Smooth muscle cell of the brain vasculature (primary cell): ENCODE measurements around the gene ERVH48-1.
"Not testable (repeated sequence)": the region's sequence is repeated elsewhere in the genome, so short reads cannot be mapped to it uniquely, and the experiment has no call there.

ENCODE experiments used
- DNase-seq: peaks from one replicate; pipeline ENCODE4 v3.0.0-alpha.2; 2012; ENCODE audit warnings: low read depth, low spot score

The ERVH48-1 gene

DNA sequence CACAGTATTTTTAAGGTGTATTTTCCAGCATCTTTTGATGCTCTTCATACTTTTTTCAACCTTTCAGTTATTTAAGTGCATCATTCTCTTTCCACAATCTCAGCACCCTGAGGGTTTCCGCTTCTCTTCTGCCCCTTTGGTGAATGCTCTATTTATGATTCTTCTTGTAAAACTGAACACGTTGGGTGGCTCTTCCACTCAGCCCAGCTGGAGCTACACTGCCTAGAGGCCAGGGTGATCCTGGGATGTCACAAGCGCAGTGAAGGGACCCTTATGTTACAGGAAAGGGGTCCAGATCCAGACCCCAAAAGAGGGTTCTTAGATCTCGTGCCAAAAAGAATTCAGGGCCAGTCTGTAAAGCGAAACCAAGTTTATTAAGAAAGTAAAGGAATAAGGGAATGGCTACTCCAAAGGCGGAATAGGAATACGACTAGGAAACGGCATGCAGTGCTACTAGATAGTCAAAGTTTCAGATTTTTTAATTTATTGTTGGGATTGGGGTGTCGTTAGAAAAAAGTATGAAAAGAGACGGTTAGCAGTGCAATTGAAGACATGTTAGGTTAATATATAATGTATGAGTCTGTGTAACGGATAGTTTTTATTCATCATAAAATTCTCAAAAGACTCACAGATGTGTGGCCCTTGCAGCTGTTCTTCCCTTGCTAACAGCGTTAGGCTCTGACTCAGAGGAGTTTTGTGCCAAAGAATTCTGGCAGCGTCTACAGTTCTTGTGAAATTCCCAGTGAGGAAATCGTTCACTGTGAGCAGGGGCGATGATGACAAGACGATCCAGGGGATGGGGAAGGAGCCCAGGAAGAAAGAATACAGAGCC is 14.4 kb upstream of the ERVH48-1 start:
- DNase-seq: peak; percentile 87

DNA sequence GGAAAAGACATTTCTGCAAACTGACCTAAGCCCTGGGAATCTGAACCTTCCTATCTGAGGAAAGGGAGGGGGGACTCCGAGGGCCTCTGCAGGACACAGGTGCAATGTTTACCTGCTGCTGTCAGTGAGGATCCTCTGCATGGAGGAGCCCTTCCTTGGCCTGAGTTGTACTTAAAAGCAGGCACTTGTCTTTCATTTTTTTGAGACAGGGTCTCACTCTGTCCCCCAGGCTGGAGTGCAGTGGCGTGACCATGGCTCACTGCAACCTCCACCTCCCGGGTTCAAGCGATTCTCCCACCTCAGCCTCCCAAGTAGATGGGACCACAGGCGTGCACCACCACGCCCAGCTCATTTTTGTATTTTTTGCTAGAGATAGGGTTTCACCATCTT is 13.2 kb upstream of the ERVH48-1 start:
- DNase-seq: not testable (repeated sequence)

DNA sequence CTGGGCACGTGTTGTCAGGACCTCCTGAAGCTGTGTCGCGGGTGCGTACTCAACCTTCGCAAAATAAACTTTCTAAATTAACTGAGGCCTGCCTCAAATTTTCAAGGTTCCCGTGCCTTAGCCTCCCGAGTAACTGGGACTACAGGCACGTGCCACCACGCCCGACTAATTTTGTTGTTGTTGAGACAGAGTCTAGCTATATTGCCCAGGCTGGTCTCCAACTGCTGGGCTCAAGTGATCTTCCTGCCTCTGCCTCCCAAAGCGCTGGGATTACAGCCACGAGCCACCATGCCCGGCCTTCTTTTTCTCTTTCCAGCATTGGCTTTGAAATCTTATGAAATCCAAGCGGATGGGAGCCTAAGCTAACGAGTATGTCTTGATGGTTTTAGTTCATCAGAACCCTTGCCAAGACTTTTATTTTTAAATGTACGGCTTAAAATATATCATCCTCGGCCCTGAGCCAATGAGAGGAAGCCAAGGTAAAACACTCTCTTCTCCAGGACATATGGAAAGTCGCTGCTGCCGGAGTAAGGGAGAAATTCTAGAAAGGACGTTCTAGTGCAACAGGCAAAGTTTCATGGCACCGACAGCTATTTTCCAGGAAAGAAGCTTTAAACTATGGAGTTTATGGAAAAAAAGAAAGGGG is 12.7 kb upstream of the ERVH48-1 start:
- DNase-seq: no peak

DNA sequence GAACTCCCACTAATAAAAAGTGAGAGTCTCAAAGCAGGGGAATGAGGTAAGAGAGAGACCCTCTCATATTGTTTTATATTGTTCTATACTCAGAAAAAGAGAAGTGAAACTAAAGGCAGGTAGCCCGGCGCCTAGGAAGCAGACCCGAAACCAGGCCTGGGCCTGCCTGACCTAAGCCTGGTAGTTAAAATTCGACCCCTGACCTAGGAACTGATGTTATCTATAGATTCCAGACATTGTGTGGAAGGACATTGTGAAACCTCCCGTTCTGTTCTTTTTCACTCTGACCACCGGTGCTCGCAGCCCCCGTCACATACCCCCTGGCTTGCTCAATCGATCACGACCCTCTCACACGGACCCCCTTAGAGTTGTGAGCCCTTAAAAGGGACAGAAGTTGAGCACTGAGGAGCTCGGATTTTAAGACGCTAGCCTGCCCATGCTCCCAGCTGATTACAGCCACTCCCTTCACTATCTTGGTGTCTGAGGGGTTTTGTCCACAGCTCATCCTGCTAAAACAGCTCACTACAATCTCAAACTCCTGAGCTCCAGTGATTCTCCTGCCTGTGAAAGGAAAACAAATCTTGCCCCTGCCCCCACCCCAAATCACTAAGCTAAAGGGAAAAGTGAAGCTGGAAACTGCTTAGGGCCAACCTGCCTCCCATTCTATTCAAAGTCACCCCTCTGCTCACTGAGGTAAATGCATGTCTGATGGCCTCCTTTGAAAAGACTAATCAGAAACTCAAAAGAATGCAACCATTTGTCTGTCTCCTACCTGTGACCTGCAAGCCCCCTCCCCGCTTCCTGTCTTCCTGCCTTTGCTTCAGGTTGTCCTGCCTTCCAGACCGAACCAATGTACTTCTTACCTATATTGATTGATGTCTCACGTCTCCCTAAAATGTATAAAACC is 11.9 kb upstream of the ERVH48-1 start:
- DNase-seq: not testable (repeated sequence)

DNA sequence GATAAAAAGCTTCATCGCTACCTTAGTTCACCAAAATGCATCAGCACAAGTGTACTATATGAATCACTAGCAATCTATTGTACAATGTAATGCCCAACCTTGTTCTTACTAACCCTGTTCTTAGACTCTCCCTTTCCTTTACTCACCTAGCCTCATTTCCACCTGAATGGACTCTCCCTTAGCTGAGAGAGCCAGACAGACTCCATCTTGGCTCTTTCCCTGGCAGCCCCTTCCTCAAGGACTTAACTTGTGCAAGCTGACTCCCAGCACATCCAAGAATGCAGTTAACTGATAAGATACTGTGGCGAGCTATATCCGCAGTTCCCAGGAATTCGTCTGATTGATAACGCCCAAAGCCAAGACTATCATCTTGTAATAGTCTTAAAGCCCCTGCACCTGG is 10.9 kb upstream of the ERVH48-1 start:
- DNase-seq: not testable (repeated sequence)

DNA sequence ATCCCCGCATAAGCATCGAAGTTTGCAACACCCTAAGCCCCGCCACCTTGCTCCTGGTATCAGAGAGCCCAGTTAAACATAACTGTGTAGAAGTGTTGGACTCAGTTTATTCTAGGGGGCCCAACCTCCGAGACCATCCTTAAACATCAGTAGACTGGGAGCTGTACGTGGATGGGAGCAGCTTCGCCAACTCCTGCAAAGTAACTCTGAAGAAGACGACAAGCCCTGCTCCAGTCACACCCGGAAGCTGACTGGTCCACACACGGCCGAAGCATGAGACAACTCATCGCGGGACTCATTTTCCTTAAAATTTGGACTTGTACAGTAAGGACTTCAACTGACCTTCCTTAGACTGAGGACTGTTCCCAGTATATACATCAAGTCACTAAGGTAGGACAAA is 8.5 kb upstream of the ERVH48-1 start:
- not testable (repeated sequence) for DNase-seq

DNA sequence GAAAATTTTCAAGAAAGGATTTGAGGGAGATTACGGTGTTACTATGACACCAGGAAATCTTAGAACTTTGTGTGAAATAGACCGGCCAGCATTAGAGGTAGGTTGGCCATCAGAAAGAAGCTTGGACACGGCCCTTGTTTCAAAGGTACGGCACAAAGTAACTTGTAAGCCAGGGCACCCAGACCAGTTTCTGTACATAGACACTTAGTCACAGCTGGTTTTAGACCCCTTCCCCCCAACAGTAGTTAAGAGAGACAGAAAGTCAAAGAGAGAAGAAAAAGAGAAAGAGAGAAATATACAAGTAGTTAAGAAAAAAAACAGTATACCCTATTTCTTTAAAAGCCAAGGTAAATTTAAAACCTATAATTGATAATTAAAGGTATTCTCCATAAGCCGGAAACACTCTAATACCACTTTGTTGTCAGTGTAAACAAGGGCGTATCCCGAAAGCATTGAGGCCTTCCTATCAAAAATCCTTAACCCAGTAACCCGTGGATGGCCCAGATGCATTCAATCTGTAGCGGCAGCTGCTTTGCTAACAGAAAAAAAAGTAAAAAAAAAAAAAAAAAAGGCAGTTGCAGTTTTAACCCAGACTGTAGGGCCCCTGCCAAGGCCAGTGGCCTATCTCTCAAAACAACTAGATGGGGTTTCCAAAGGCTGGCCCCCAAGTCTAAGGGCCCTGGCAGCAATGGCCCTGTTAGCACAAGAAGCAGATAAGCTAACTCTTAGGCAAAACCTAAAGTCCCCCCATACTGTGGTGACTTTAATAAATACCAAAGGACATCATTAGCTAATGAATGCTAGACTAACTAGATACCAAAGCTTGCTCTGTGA is 7.9 kb upstream of the ERVH48-1 start:
- not testable (repeated sequence) for DNase-seq

DNA sequence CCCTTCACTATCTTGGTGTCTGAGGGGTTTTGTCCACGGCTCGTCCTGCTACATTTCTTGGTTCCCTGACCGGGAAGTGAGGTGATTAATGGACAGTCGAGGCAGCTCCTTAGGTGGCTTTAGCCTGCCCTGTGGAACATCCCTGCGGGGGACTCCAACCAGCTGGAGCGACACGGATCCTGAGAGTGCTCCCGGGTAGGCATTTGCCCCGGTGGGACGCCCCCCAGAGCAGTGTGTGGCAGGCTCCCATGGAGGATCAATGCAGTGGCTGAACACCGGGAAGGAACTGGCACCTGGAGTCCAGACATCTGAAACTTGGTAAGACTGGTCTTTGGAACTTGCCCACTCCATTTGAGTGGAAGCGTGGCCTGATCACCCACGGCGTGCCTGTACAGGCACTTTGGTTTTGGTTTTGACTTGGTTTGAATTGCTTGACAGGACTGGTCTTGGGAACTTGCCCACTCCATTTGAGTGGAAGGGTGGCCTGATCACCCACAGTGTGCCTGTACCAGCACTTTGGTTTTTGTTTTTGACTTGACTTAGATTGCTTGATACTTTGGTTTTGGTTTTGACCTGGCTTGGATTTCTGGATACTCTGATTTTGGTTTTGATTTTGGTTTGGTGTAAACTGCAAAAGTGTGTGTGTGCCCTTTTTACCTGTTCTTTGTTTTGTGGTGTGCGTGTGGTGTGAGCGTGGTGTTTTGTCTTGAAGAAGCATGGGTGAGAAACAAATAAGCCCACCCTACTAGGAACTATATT is 7.1 kb upstream of the ERVH48-1 start:
- DNase-seq: not testable (repeated sequence)

DNA sequence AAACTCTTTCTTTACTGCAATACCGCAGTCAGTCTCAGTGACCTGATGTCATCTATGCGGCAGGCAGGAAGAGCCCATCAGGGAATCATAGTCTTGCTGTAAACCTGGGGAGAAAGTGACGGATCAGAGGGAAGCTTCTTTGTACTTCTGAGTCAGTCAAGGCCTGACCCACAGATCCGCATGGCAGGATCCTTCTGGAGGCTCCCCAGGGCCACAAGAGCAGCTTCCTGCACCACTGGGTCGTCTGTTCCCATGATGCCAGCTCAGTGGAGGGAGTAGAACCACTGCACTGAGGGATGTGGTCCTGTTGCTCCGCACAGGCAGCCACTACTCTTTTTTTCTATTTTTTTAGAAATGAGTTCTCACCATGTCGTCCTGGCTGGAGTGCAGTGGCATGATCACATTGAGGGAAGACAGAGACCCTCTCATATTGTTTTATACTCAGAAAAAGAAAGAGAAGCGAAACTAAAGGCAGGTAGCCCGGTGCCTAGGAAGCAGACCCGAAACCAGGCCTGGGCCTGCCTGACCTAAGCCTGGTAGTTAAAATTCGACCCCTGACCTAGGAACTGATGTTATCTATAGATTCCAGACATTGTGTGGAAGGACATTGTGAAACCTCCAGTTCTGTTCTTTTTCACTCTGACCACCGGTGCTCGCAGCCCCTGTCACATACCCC is 6.3 kb upstream of the ERVH48-1 start:
- no peak for DNase-seq

DNA sequence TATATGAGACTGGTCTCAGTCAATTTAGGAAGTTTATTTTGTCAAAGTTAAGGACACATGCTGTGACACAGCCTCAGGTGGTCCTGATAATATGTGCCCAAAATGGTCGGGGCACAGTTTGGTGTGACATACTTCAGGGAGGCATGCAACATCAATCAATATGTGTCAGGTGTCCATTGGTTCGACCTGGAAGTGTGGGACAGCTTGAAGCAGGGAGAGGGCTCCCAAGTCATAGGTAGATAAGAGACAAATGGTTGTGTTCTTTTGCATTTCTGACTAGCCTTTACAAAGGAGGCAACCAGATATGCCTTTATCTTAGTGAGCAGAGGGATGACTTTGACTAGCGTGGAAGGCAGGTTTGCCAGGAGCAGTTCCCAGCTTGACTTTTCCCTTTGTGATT is 4.5 kb upstream of the ERVH48-1 start:
- no peak for DNase-seq

DNA sequence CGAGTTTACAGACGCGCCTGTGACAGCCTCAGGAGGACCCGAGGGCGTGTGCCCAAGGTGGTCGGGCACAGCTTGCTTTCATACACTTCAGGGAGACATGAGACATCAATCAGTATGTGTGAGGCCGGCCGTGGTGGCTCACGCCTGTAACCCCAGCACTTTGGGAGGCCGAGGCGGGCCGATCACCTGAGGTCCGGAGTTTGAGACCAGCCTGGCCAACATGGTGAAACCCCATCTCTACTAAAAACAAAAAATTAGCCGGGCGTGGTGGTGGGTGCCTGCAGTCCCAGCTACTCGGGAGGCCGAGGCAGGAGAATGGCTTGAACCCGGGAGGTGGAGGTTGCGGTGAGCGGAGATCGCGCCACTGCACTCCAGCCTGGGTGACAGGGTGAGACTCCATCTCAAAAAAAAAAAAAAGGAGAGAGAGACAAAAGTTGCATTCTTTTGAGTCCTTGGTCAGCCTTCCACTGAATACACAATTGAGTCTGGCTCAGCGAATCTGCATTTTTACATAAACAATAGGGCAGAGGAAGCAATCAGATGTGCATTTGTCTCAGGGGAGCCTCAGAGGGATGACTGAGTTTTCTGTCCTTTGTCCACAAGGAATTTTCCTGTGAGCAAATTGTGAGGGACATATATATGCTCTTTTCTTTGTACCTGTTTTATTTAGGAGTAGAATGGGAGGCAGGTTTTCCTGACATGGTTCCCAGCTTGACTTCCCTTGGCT is 2.2 kb upstream of the ERVH48-1 start:
- not testable (repeated sequence) for DNase-seq

DNA sequence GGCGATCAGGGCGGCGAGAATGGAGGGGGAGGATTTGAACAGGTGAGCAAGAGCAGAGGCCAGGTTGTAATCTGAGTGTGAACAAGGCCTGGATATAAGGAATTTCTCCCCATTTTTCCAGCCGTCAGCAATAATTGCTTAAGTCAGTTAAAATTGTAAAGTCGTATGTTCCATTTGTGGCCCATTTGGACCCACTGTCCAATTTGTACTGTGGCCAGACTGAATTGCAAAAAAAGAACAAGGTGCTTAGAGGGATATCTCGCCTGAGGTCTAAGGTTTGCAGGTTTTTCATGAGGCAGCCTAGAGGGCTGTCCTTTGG is 1.0 kb downstream of the ERVH48-1 start:
- no peak for DNase-seq

DNA sequence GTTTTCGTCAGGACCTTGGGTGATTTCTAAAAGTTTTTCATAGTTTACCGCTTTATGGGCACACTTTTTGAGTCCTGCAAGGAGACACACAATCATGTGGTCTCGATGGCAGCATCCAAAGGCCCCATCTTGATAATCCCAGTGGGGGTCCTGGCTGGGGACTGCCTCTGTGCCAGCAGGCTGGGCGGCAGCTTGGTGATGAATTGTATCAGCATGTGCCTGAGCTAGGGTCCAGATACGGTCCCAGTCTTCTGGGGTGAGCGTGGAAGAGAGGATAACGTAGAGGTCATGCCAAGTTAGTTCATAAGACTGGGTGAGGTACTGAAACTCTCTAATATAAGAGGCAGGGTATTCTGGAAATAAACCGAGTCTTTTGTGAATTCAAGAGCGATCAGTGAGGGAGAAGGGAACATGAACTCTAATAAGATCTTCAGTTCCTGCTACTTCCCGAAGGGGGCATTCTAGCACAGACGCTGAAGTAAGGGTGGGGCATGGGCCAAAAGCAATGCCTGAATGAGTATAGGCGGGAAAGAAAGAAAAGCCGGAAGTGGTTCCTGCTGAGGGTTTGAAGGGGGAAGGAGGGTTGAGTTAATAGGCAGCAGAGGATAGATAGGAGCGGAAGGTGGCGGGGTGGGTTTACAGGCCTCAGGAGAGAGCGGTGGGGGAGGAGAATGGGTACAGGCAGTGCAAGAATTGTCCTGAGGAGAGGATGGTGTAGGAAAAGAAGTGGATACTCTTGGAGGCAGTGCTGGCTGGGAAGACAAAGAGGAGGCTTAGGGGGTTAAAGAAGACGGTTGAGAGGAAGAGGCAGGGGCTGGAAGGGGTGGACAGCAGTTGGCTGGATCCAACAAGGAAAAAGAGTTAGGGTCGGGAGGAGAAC is 1.6 kb downstream of the ERVH48-1 start:
- peak; percentile 68 for DNase-seq

DNA sequence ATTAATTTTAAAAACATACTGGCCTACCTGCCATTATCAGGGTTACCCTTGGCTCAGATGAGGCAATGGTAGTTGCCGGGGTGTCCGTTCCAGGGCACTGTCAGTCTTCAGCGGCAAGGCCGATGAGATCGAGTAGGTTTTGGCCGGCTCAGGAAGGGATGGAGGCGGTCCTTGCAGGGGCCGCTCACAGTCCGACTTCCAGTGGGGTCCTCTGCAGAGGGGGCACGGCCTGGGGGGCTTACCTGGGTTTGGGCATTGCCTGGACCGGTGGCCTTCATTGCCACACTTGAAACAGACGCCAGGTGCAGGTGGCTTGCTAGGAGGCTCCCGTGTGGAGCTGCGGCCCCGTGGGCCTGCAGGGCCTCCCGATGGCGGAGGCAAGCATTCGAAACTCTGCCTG is 2.5 kb downstream of the ERVH48-1 start:
- no peak for DNase-seq

DNA sequence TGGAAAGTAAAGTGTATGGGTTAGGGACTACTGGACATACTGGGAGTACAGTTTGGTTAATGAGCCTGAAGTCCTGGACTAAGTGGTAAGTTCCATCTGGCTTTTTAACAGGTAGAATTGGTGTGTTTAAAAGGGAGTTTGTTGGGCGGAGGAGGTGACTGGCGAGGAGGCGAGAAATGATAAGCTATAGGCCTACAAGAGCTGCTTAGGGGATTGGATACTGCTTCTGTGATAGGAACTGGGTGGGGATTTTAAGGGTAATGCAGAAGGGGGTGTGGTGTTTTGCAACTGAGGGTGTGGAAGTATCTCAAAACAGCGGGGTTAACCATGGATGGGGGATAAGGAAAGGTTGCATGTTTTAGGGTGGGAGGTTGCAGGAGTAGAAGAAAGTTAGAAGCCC is 3.5 kb downstream of the ERVH48-1 start:
- DNase-seq: no peak

DNA sequence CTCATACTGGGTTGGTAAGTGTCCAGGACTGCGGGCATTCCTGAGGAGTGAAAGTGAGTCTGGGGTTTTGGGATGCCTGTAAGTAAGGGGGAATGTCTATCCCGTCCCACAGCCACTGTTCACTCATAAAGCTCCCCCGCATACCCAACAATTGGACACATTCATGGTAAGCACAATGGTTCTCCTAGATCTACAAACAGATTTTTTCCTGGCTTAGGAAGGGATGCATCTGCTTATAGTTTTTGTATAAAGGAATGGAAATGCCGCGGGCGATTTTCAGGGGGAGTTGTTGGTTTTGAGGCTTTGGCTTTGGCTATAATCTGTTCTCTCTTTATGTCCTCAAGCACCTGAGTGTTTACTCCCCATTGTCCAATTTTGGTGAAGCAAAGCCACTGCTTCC is 7.1 kb downstream of the ERVH48-1 start:
- DNase-seq: no peak

DNA sequence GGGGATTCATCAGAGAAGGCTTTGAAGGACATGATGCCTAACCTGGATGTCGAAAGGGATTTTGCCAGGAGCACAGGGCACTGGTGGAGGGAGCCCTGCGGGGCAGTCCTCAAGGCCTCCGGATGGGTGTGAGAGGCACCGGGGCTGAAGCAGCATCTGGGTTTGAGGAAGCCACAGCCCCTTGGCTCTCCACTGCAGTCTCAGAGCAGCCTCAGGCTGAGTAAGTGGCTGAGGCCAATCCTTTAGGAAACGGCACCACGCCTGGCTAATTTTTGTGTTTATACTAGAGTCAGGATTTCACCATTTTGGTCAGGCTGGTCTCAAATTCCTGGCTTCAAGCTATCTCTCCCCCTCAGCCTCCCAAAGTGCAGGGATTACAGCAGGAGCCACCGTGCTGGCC is 12.0 kb downstream of the ERVH48-1 start:
- no peak for DNase-seq

DNA sequence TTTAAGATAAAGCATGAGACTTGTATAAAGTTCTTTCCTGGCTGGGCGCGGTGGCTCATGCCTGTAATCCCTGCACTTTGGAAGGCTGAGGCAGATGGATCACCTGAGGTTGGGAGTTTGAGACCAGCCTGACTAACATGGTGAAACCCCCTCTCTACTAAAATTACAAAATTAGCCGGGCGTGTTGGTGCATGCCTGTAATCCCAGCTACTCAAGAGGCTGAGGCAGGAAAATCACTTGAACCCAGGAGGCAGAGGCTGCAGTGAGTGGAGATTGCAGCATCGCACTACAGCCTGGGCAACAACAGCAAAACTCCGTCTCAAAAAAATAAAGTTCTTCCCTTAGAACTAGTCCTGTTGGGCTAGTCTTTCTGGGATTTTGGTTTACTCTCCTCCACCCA is 13.5 kb downstream of the ERVH48-1 start:
- DNase-seq: not testable (repeated sequence)
